GM12891 (cell line): ENCODE data around the gene CYP24A1.

Experiments
- POLR2A ChIP-seq: IDR thresholded peaks from 2 replicates; pipeline ENCODE4 v1.6.1; 2011; ENCODE audit warnings: low read depth, low read length, control low read depth
- POLR2AphosphoS5 ChIP-seq: IDR thresholded peaks from 2 replicates; pipeline ENCODE4 v1.6.1; 2011; ENCODE audit warnings: low read depth, low read length, control low read depth
- POU2F2 ChIP-seq: IDR thresholded peaks from 2 replicates; pipeline ENCODE4 v1.6.1; 2011; ENCODE audit warnings: low read depth, mild to moderate bottlenecking, control low read depth, low read length, moderate library complexity
- SPI1 ChIP-seq: IDR thresholded peaks from 2 replicates; pipeline ENCODE4 v1.6.1; 2011; ENCODE audit warnings: low read depth, low read length, control low read depth
- TAF1 ChIP-seq: IDR thresholded peaks from 2 replicates; pipeline ENCODE4 v1.6.1; 2011; ENCODE audit warnings: low read depth, low read length, control low read depth

DNA sequence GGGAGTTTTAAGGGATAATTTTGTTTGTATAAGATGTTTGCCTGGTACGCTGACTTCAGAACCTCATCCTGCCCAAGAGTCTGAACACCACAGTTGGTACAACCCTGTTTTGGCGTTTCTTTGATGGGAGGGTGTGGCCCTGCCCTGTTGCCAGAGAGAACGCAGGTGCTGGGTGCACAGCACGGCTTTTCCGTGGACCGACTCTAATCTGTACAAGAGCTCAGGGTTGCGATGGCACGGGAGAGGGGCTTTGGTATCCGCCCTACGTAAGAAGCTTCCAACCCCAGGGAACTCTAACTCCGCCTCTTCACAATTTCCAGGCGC is 1.3 kb downstream of the CYP24A1 start:
- TF ChIP-seq POLR2AphosphoS5 = no peak
- no peak for TF ChIP-seq POLR2A
- no peak for TF ChIP-seq SPI1
- TF ChIP-seq POU2F2 = no peak
- TF ChIP-seq TAF1 = no peak
